Fibroblast of peridontal ligament (primary cell): ENCODE measurements around the gene WDR45.
A peak's percentile ranks its signal among the peaks of the same experiment; 100 is the strongest.

ENCODE experiments used
- DNase-seq: peaks from one replicate; pipeline ENCODE4 v3.0.0-alpha.2; 2010; ENCODE audit errors: extremely low read depth

WDR45 gene

GRCh38 chrX:49073601-49074575 is 5.8 kb downstream of the WDR45 start, which contains the start of gene PRAF2:
Gene PRAF2, minus strand, starts transcription at chrX:49074002. Its CDS starts 15 bp downstream, at chrX:49073987.
- DNase-seq, result peak; percentile 85

DNA sequence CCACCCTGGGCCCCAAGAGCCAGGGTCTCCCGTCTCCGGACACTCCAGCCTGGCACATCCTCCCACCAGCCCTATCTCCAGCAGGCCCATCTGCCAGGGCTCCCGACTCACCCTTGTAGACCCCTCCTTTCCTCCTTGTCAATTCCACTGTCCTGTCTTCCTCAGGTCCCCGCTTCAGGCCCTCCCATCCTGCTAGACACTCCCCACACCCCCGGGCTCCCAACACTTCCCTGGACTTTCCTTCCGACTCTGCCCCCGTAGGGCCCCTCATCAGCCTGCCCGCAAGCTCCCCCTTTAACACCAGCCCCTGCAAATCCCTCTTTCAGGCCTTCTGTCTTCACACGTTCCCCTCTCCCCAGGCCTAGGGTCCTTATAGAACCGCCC is 7.0 kb downstream of the WDR45 start:
- no peak for DNase-seq

GRCh38 chrX:49071877-49072711 is 7.6 kb downstream of the WDR45 start:
- DNase-seq, result peak; percentile 74

DNA sequence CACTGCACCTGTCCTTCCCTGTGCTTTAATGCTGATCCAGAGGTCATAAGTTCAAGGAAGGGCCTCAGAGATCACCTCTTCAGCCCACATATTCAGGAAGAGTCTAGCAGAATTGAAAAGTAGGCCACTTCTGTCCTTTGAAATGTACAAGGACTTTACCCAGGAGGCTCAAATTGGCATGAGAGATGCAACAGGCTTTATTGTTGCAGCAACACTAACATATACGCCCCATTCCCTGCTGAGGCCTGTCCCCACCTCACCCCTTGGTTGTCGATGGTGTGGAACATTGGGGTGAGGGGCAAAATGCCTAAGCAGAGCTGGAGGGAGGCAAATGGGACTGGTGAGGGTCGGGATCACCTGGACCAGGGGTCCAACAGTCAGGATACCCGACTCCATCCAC is 8.7 kb downstream of the WDR45 start:
- no peak for DNase-seq

- DNase-seq, result no peak
Observed at GRCh38 chrX:49069038-49069437, 10.6 kb downstream of the WDR45 start.

DNA sequence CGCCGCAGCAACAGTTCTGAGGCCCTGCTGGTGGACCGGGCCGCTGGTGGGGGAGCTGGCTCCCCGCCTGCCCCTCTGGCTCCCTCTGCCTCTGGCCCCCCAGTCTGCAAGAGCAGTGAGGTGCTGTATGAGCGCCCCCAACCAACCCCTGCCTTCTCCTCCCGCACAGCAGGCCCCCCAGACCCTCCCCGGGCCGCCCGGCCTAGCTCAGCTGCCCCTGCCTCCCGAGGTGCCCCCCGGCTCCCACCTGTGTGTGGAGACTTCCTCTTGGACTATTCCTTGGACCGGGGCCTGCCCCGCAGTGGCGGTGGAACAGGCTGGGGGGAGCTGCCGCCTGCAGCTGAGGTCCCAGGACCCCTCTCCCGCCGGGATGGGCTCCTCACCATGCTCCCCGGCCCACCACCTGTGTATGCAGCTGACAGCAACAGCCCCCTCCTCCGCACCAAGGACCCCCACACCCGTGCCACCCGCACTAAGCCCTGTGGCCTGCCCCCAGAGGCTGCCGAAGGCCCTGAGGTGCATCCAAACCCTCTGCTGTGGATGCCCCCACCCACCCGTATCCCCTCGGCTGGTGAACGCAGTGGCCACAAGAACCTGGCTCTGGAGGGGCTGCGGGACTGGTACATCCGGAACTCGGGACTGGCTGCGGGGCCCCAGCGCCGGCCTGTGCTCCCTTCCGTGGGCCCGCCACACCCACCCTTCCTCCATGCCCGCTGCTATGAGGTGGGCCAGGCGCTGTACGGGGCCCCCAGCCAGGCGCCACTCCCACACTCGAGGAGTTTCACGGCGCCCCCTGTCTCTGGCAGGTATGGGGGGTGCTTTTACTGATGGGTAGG is 12.2 kb downstream of the WDR45 start:
- DNase-seq, result no peak

DNA sequence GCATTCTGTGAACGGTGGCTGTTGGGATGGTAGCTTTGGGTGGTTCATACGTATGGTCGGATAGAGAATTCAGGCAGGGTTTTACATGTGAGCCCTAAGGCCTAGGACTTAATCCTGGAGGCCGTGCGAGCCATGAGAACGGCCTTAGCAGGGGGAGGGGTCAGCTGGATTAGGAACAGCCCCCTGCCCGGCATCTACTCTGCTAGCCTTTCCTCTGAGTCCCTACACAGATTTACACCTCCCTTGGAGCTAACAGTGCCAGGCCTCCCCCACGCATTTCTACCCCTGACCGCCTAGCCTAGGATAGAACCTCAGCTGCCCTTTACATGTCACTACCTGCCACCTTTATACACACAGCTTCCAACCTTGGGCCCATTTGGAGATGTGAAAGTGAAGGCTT is 13.0 kb downstream of the WDR45 start:
- no peak for DNase-seq

DNA sequence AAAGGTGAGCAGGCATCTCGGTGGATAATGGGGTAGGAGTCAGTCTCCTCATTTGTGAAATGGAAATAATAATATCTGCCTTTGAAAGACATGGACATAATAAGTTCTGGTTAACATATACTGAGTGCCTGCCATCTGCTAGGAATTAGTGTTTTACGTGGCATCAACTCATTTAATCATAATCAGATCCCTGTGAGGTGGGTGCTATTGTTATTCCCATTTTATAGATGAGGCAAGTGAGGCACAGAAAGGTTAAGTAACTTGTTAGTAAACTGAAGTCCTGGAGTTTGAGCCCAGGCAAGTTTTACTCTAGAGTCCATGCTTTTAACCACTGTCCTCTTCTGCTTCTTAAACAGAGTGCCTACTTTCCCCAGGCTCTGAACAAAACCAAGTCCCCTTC is 13.4 kb downstream of the WDR45 start:
- no peak for DNase-seq

DNA sequence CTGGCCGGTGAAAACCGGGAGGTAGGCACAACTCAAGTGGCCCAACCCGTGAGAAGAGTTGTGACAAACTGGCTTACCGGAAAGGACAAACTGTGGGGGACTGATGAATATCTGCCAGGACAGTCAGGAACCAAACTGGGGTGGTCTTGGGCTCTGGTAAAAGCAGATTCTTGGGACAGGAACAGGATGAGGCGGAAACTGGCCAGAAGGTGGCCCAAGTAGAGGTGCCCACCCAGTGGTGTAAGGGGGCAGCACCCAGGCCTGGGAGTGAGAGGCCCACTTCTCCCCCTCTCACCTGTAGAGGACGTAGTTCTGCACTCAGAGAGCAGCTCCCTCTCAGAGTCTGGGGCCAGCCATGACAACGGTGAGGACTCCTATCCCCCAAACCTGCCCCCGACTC is 15.0 kb downstream of the WDR45 start:
- no peak for DNase-seq

GRCh38 chrX:49064303-49064702 is 15.4 kb downstream of the WDR45 start:
- DNase-seq, result no peak

DNA sequence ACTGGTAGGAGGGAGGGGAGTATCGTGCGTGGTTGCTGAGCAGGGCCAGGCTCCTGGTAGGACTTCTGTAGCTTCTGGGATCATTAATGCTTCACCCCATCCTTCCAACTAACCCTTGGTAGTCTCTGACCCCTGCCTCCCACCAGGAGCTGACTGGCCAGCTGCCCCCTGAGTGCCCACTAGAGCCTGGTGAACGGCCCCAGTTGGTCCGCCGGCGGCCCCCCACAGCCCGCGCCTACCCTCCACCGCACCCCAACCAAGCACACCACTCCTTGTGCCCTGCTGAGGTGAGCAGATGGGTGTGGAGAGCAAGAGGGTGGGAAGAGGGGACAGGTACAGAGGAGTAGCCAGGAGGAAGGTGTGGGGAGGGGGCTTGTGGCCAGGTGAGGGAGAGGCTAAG is 16.0 kb downstream of the WDR45 start:
- DNase-seq, result no peak

GRCh38 chrX:49061916-49062315 is 17.8 kb downstream of the WDR45 start:
- DNase-seq, result no peak

DNA sequence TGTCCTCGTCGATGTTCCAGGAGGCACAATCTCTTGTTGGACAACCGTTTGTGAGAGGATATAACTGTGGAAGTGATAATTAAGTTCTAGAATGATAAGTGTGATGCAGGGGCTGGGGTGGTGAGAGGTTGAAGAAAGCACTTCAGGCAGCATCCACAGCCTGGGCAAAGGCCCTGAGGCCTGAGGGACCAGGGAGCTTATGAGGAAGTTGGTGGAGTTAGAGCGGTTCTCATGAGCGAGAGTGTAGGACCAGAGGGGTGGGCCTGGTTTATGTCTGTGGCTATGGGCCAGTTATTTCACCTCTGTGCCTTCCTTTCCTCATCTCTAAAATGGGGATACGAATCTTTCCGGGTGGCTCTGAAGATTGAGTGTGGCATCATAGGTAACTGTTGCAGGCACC is 18.2 kb downstream of the WDR45 start:
- no peak for DNase-seq

- DNase-seq, result no peak
Observed at GRCh38 chrX:49060914-49061313, 18.8 kb downstream of the WDR45 start.

GRCh38 chrX:49059681-49060085 is 20.0 kb downstream of the WDR45 start:
- DNase-seq, result no peak

- DNase-seq, result no peak
Observed at GRCh38 chrX:49059201-49059600, 20.5 kb downstream of the WDR45 start.

DNA sequence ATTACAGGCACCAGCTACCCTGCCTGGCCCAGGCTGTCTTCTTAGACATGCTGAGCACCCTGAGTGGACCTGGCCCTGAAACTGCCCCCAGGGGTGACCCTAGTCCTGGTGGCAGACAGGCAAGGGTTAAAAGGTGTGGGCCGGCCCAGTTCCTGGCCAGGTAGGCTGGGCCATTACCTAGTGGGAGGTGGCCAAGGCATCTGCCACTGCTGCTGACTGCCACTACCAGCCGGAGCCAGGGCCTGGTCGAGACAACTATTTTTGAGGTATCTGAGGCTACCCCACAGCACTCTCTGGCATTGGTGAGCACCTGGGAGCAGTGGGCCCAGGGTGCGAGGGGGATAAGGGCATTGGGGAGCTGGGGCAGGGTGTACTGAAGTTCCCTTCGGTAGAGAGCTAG is 20.9 kb downstream of the WDR45 start, which contains the start of gene CCDC120:
Gene CCDC120, plus strand, starts transcription at position 206 of the 400 bp plus-strand sequence. CDS start 3,043 bp downstream, outside the sequence.
- DNase-seq, result no peak

DNA sequence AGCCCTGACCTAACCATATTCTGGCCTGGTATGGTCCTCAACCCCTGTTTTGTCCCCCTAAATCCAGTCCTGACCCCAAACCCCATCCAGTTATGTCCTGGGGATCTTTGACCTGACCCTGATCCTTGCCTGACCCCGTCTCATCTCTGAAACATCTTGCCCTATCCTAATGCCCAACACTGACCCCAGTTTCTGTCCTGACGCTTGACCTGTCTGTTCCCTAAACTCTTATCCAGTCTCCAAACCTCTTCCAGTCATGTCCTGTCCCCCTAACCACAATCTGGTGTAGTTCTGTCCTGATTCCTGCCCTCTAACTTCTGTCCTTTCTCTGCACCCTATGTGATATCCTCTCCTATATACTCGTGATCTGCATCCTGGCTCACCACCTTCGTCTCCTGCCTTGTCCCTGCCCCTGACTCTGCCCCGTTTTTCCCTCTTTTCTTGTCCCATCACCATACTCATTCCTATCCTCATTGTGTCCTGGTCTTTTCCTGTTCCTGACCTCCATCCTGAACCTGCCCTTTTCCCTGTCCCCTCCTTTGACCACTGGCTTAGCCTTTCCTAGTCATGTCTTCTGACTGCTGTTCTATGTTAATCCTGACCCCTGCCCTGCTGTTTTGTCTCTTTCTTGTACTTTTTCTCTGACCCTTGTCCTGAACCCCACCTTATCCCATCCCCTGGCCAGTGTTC is 25.5 kb downstream of the WDR45 start:
- DNase-seq, result no peak

DNA sequence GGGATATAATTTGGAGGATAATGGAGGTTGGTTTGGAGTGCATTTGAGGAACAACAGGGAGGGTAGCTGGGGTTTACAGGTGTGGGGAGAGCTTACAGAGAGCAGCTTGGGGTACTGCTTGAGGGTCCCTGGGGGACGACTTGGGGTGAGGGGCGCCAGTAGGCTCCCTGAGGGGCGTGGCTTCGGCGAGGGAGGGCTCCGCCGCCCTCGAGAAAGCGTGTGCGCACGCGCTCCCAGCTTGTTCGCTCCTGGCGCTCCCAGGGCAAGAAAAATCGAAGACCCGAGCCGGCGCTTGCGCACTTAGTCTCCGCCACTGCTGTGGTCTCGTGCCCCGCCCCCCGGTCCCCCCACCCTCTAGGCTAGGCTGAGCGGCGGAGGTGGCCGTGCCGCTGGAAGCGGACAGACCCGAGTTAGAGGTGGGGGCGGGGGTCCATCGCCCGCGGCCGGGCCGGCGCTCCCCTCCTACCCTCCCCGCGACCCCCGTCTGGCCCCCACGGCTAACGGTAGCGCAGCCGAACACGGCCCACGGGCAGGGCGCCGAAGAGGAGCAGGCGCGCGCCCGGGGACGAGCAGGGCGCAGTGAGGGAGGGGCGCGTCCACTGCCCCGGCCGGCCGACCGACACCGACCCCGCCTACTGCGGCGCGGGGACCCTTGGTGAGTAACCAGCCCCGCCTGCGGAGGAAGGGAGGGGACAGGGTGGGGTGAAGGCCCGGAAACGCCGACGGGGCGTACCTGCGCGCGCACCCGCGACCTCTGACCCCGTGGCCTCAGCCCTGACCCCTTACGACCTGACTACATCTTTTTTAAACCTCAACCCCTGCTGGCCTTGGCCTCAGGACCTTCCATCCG is 26.2 kb downstream of the WDR45 start:
- DNase-seq, result peak; percentile 30

GRCh38 chrX:49043987-49044281 is 35.8 kb downstream of the WDR45 start:
- DNase-seq, result no peak
